OCI-LY3 (cell line): ENCODE measurements around the gene GJB6.

Experiments
- CTCF ChIP-seq: fragments of 200-600, 300-600 bp; sonication (generic); IDR thresholded peaks from 2 replicates; pipeline ENCODE4 v1.5.1; 2014; ENCODE audit warnings: antibody characterized with exemption, low read length, low read depth
- EZH2phosphoT487 ChIP-seq: fragments of 200-600 bp; shearing (Covaris generic); IDR thresholded peaks from 2 replicates; pipeline ENCODE4 v1.6.1; 2018; ENCODE audit warnings: antibody characterized with exemption, mixed run types, low read depth

GRCh38 chr13:20247403-20247802, 15.3 kb upstream of the GJB6 start:
- no peak for TF ChIP-seq CTCF
- no peak for TF ChIP-seq EZH2phosphoT487
